Muscle layer of colon (tissue), 2 donors: ENCODE data around the gene SCN2B.

Experiments
- H3K27ac ChIP-seq: one replicate; pipeline ENCODE4 v1.7.0; 2013; ENCODE audit warnings: low read depth, mild to moderate bottlenecking, low read length, moderate library complexity
- H3K27me3 ChIP-seq, 2 donors: one replicate each; pipeline ENCODE4 v1.7.0; 2013; ENCODE audit warnings: low read length in 2 of 2, mild to moderate bottlenecking in 2 of 2; ENCODE audit not compliant: insufficient read depth in 2 of 2, control insufficient read depth in 1 of 2
- H3K36me3 ChIP-seq: one replicate; pipeline ENCODE4 v1.7.0; 2013; ENCODE audit warnings: mild to moderate bottlenecking, low read length; ENCODE audit not compliant: insufficient read depth
- H3K4me1 ChIP-seq: one replicate; pipeline ENCODE4 v1.7.0; 2013; ENCODE audit warnings: mild to moderate bottlenecking, low read length; ENCODE audit not compliant: insufficient read depth
- H3K4me3 ChIP-seq, 2 donors: one replicate each; pipeline ENCODE4 v1.7.0; 2013; ENCODE audit warnings: low read length in 2 of 2, low read depth in 1 of 2, mild to moderate bottlenecking in 1 of 2, moderate library complexity in 1 of 2
- H3K9ac ChIP-seq: one replicate; pipeline ENCODE4 v1.7.0; 2013; ENCODE audit warnings: low read length
- H3K9me3 ChIP-seq: one replicate; pipeline ENCODE4 v1.7.0; 2013; ENCODE audit warnings: mild to moderate bottlenecking, low read length
- donor health status: abdominal sarcoma.
- donor health status: Adenocarcinoma of cecum.

SCN2B gene

GRCh38 chr11:118157186-118157895, 19.1 kb downstream of the SCN2B start:
- H3K4me3 ChIP-seq, result no peak overlapping the region
- H3K9ac ChIP-seq, result no peak overlapping the region
- no peak overlapping the region for H3K27ac ChIP-seq
- no peaks in the 10 kb centered on the region for H3K36me3 ChIP-seq
- H3K4me1 ChIP-seq, result no peaks in the 10 kb centered on the region
- H3K27me3 ChIP-seq, result peaks cover 25 to 49% of the 10 kb centered on the region in 2 donors
- no peaks in the 10 kb centered on the region for H3K9me3 ChIP-seq

DNA sequence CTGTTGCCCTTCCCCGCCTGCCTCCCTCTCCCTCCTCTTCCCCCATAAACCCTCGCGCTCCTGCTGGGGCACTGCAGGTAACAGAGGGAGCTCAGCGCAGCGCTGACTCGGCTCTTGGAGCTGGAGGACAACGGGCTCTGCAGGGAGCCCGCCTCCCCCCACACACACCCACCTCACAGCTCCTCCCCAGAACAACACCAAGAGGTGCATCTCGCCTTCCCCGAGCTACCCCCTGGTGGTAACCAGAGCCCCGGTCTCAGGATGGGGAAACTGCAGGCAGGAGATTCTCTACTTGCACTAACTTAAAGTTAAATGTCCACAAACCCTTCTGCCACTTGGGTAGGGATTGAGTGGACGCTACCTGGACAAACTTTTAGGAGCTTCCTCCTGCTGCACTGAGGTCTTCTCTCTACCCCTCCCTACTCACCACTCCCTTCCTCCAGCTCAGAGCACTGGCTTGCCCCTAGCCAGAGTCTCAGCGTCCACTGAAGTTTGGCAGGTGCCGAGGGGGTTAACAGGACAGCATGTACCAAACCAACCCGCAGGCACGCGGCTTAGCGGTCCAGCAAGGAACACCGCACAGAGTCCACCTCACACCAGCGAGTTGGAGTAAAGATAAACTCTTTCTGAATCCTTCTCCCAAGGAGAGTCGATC, 19.8 kb downstream of the SCN2B start:
- Histone ChIP-seq H3K4me3 (no peak overlapping the region), H3K27me3 (peaks cover 25 to 56% of the 10 kb centered on the region in 2 donors), H3K4me1 (peaks cover 3% of the 10 kb centered on the region), H3K27ac (no peak overlapping the region), H3K36me3 (no peaks in the 10 kb centered on the region), H3K9ac (no peak overlapping the region), H3K9me3 (no peaks in the 10 kb centered on the region)

- H3K9ac ChIP-seq, result no peak overlapping the region
- peaks cover 8% of the 10 kb centered on the region for H3K4me1 ChIP-seq
- H3K9me3 ChIP-seq, result no peaks in the 10 kb centered on the region
- no peak overlapping the region for H3K27ac ChIP-seq
- H3K36me3 ChIP-seq, result no peaks in the 10 kb centered on the region
- peaks cover 25 to 56% of the 10 kb centered on the region in 2 donors for H3K27me3 ChIP-seq
- H3K4me3 ChIP-seq, result no peak overlapping the region
These were observed 20.5 kb downstream of the SCN2B start for GRCh38 chr11:118155776-118156530.

GRCh38 chr11:118154641-118155040, 21.8 kb downstream of the SCN2B start:
- H3K9me3 ChIP-seq, result no peaks in the 10 kb centered on the region
- no peaks in the 10 kb centered on the region for H3K36me3 ChIP-seq
- no peak overlapping the region for H3K27ac ChIP-seq
- no peak overlapping the region for H3K9ac ChIP-seq
- no peak overlapping the region for H3K4me3 ChIP-seq
- H3K4me1 ChIP-seq, result peaks cover 8% of the 10 kb centered on the region
- H3K27me3 ChIP-seq, result peaks cover 25 to 53% of the 10 kb centered on the region in 2 donors

- Histone ChIP-seq H3K27ac (no peak overlapping the region), H3K4me1 (peaks cover 8% of the 10 kb centered on the region), H3K36me3 (no peaks in the 10 kb centered on the region), H3K9me3 (no peaks in the 10 kb centered on the region), H3K27me3 (peaks cover 25 to 51% of the 10 kb centered on the region in 2 donors), H3K9ac (no peak overlapping the region), H3K4me3 (no peak overlapping the region)
These were observed 22.5 kb downstream of the SCN2B start for GRCh38 chr11:118153976-118154375.

- Histone ChIP-seq H3K4me3 (peak overlapping the region; percentile 69 to 77), H3K27me3 (peaks cover 25 to 51% of the 10 kb centered on the region in 2 donors), H3K4me1 (peaks cover 8% of the 10 kb centered on the region)
These were observed 22.9 kb downstream of the SCN2B start for GRCh38 chr11:118153516-118153915.

DNA sequence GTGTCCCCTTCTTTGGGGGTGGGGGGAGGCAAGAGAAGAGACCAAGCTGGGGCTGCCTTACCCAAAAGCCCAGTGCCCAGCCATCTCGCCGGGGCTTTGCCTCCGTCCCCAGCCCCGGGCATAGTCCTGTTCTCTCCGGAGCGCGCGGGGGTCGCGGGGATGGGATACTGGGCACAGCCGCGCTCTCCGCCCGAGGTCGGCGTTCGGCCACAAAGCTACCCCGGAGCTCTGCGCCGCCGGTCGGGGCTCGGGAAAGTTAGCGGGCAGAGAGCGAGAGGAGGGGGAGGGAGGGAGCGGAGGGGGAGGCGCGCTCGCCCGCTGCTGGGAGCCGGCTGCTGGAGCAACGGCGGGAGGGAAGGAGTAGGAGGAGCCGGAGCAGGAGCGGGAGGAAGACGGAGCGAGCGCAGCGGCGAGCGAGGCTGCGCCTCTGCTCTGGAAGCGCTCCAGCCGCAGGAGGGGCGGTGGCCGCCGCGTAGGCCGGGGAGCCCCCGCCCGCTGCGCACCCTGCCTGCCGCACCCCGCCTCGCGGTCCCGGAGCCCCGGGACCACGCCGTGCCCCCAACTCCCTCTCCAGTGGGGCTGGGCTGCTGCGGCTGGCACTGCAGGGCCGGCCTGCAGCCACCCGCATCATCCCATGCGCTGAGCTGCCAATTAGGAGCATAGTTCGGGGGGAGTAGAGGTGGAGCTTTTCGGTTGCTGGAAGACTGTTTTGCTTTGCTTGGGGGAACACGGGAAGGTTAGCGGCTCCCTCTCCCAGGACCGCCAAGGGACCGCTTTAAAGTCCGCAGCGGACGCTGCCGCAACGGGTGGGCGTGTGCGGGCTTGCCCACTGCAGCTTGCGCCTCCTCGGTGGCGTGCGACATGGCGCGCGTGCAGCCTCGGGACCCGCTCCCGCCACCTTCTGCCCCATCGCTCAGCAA, 23.6 kb downstream of the SCN2B start, which contains the start of gene SCN4B:
SCN4B (minus strand) TSS at position 272 of the 920 bp plus-strand sequence; CDS start at position 122, 150 bp downstream.
- H3K4me3 ChIP-seq, result peak within 1 kb of the TSS; percentile 69 to 77

More at GRCh38 chr11:118153516-118153915, 22.9 kb downstream of the SCN2B start:
- no peaks in the 10 kb centered on the region for H3K9me3 ChIP-seq
- H3K36me3 ChIP-seq, result no peaks in the 10 kb centered on the region
- H3K27ac ChIP-seq, result no peak overlapping the region
- H3K9ac ChIP-seq, result no peak overlapping the region

GRCh38 chr11:118152020-118152551, 24.4 kb downstream of the SCN2B start:
- no peak overlapping the region for H3K9ac ChIP-seq
- peaks cover 23 to 41% of the 10 kb centered on the region in 2 donors for H3K27me3 ChIP-seq
- no peaks in the 10 kb centered on the region for H3K36me3 ChIP-seq
- H3K4me3 ChIP-seq, result peak overlapping the region; percentile 69 to 77
- peaks cover 8% of the 10 kb centered on the region for H3K4me1 ChIP-seq
- H3K9me3 ChIP-seq, result no peaks in the 10 kb centered on the region
- H3K27ac ChIP-seq, result no peak overlapping the region

More for the DNA sequence above, 23.6 kb downstream of the SCN2B start, which contains the start of gene SCN4B:
- peaks cover 8% of the 10 kb centered on the region for H3K4me1 ChIP-seq
- H3K9ac ChIP-seq, result no peak within 1 kb of the TSS
- H3K27ac ChIP-seq, result peak within 1 kb of the TSS; percentile 44
- H3K9me3 ChIP-seq, result no peaks in the 10 kb centered on the region
- H3K36me3 ChIP-seq, result no peaks in the 10 kb centered on the region
- H3K27me3 ChIP-seq, result peaks cover 25 to 48% of the 10 kb centered on the region in 2 donors

DNA sequence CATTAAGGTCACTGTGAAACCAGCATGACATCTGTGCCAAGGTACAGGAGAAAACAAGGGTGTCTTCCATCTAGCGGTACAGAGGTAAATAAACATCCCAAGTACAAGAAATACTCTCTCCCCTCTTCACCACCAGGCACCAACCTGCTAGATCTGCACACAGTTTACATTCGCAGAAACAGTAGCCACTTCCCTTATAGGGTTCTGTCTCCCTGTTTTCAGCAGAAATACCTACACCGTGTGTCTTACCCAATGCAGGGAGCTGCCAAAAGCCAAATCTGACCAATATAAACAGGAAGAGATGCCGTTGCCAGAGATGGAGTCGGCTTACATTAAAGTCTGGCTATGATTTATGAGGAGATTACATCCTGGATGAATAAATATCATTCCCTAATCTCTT, 25.0 kb downstream of the SCN2B start:
- Histone ChIP-seq H3K4me1 (peaks cover 8% of the 10 kb centered on the region), H3K27ac (no peak overlapping the region), H3K9ac (no peak overlapping the region)

GRCh38 chr11:118149493-118149892, 26.9 kb downstream of the SCN2B start:
- no peaks in the 10 kb centered on the region for H3K36me3 ChIP-seq
- peaks cover 0 to 19% of the 10 kb centered on the region in 2 donors for H3K27me3 ChIP-seq
- H3K9ac ChIP-seq, result no peak overlapping the region
- H3K9me3 ChIP-seq, result no peaks in the 10 kb centered on the region
- H3K4me1 ChIP-seq, result peaks cover 8% of the 10 kb centered on the region
- no peak overlapping the region for H3K4me3 ChIP-seq
- no peak overlapping the region for H3K27ac ChIP-seq

More for the DNA sequence above, 25.0 kb downstream of the SCN2B start:
- no peaks in the 10 kb centered on the region for H3K9me3 ChIP-seq
- peaks cover 16 to 35% of the 10 kb centered on the region in 2 donors for H3K27me3 ChIP-seq
- no peak overlapping the region for H3K4me3 ChIP-seq
- no peaks in the 10 kb centered on the region for H3K36me3 ChIP-seq
